Activated gamma-delta T cell (primary cell): Measurements from ENCODE around the gene PANK4.

Experiments used
- DNase-seq: peaks from one replicate; lab custom pipeline; 2025; lab: John Stamatoyannopoulos, UW

The PANK4 gene

DNA sequence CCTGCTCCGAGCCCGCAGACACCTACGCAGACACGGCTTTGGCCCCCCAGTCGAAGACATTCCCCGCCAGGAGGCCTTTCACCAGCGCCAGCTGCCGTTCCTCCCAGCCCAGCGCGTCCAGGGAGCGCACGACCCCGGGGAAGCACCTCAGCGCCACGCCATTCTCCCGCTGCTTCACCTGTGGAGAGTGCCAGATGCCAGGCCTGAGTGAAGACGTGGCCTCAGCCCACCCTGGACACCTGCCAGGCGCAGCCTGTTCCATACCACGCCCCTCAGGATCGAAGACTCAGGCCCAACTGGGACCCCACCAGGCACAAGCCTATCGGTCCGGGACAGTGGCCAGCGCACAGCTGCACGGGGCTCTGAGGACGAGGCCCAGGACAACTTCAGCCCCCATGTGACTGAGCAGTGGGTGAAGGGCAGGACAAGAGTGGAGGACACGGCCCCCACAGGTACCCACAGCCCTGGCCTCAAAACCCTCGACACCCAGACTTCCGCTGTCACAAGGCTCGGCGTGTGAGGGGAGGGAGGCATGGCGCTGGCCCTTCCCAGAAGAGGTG is 13.5 kb downstream of the PANK4 start:
- DNase-seq, result no peak

GRCh38 chr1:2510366-2511155 is 15.8 kb downstream of the PANK4 start:
- DNase-seq, result no peak

DNA sequence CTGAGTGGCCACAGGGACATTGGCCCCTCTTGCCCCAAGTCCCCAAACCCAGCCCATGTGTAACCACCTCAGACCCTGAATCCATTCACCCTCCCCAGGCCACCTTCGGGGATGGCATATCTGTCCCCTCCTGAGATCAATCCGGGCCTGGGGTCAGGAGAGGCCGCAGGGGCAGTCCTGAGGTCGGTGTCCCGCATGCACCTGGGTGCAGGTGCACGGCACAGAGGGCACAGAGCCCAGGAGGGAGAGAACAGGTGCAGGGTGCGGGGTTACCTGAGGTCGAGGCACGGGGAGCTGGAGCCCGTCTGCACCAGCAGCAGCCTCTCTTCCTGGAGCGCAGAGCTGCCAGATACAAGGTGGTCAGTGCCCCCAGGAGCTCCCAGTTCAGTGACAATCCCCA is 16.8 kb downstream of the PANK4 start:
- no peak for DNase-seq

- DNase-seq, result no peak
These were observed 17.6 kb downstream of the PANK4 start for GRCh38 chr1:2508751-2509150.

- DNase-seq, result no peak
These were observed 18.2 kb downstream of the PANK4 start for GRCh38 chr1:2508180-2508579.

- DNase-seq, result no peak
These were observed 18.6 kb downstream of the PANK4 start for GRCh38 chr1:2507744-2508155.

DNA sequence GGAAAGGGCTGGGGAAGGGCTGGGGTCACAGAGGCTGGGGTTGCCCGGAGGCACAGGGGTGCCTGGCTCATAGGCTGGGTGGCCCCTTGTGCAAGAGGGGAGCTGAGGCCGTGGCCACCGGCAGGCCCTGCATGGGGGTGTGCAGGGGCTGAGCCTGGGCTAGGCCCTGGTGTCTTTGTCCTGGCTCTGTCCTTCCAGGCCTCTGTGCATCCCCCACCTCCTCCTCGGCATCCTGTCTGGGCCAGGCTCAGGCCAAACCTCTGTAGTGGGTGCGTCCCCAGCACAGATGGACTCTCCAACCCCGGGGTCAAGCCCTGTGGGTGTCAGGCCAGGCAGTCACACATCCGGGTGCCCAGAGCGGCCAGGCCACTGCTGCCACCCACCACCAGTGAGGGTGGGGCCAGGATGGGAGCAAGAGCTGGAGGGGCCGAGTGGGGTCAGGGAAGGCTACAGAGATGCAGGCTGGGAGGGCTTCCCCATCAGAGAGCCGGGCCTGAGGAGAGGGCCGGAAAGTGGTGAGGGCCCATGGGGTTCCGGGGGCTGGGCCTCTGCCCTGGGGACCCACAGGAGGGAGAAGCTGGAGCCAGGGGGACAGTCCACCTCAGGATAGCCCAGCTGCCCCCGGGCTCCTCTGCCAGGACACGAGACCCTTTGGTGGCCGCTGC is 19.4 kb downstream of the PANK4 start:
- DNase-seq, result no peak

GRCh38 chr1:2506007-2506860 is 20.2 kb downstream of the PANK4 start:
- no peak for DNase-seq

DNA sequence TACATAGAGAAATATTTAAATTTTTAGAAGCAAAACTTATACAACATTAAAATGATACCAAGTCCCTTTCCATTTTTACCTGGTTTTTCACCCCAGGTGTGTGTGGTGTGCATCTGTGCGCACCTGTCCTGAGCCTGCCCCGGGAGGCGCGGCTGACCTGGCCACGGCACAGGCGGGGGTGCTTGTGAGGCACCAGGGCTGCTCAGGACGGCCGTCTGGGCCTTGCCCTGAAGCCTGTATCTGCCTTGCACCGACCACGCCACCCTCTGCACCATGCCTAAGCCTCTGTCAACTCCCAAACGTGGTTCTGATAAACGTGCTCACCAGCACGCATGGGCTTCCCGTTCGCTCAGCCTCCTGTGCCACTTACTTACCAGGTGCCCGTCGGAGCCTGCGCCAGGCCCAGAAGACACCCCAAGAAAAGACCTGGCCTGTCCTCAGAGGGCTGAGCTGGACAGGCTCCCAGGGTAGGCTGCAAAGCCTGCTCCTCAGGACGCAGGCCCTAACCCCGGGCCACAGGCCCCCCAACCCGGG is 20.9 kb downstream of the PANK4 start:
- no peak for DNase-seq

GRCh38 chr1:2504949-2505272 is 21.5 kb downstream of the PANK4 start:
- DNase-seq, result no peak

GRCh38 chr1:2504225-2504948 is 22.0 kb downstream of the PANK4 start:
- DNase-seq, result no peak

DNA sequence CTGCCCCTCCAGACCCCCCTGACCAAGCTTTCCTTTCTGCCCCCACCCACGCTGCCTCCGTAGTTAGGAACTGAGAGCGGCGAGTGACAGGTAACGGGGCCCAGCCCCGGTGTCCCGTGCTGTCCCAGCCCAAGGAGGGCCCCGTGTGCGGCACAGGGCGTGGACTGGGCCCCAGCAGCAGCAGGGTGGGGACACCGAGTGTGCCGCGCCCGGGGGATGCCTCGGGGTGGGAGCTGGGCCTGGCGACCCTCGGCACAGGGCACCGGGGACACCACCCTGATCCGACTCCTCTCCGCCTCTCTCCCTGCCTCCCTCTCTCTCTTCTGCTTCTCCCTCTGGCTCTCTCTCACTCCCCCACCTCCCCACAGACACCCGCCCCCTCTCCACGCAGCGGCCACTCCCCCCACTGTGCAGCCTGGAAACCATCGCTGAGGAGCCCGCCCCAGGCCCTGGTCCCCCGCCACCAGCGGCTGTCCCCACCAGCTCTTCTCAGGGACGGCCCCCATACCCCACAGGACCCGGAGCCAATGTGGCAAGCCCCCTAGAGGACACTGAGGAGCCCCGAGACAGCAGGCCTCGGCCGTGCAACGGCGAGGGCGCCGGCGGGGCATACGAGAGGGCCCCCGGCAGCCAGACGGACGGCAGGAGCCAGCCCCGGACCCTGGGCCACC is 22.7 kb downstream of the PANK4 start:
- no peak for DNase-seq

- no peak for DNase-seq
These were observed 23.5 kb downstream of the PANK4 start for GRCh38 chr1:2502661-2503553.

DNA sequence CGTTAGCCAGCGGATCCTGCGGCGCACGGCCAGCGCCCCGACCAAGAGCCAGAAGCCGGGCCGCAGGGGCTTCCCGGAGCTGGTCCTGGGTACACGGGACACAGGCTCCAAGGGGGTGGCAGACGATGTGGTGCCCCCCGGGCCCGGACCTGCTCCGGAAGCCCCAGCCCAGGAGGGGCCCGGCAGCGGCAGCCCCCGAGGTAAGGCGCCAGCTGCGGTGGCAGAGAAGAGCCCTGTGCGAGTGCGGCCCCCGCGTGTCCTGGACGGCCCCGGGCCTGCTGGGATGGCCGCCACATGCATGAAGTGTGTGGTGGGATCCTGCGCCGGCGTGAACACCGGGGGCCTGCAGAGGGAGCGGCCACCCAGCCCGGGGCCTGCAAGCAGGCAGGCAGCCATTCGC is 24.2 kb downstream of the PANK4 start:
- no peak for DNase-seq

- no peak for DNase-seq
These were observed 24.6 kb downstream of the PANK4 start for GRCh38 chr1:2501820-2502119.

GRCh38 chr1:2501041-2501819 is 25.2 kb downstream of the PANK4 start:
- DNase-seq, result no peak

DNA sequence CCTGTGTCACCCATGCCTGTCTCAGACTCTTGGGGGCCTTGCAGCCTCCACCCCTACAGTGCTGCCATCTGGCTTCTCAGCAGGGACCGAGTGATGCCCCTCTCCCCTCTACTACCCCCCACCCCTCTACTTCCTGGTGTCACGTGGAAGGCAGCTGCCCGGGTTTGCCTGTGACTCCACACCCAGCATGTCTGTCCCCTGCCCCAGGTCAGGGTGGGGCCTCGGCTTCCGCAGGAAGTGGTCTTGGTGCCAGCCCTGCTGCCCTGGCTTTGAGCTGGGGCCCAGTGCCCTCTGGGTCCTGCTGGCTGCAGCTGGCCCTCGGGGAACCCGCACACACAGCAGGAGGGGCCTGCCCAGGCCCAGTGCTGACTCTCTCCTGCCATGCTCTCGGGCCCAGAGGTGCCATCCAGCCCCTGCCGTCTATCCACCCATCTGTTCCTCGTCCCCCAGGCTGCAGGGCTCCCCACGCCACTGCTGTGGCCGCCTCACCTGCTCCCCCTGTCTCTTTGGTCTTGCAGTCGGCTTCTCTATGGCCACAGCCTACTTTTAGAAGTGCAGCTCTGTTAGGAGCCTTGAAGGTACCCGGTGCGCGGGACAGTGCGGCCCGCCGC is 26.3 kb downstream of the PANK4 start:
- DNase-seq, result no peak

DNA sequence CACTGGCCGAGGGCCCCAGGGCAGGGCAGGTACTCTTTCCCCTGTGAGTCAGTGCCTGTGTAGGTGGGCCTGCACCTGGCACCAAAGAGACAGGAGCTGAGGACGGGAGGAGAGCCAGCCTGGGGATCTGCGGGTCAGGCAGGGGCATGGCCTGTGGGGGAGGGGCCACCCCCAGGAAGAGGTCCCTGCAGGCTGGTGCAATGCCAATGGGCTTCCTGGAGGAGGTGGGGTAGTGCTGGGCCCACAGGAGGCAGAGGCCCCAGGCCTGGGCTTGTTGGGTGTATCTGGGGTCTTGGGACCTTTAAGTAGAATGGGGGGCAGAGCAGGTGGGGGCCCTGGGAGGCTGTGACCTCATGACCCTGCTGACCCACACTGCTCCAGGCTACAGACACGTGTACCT is 27.1 kb downstream of the PANK4 start:
- DNase-seq, result no peak

DNA sequence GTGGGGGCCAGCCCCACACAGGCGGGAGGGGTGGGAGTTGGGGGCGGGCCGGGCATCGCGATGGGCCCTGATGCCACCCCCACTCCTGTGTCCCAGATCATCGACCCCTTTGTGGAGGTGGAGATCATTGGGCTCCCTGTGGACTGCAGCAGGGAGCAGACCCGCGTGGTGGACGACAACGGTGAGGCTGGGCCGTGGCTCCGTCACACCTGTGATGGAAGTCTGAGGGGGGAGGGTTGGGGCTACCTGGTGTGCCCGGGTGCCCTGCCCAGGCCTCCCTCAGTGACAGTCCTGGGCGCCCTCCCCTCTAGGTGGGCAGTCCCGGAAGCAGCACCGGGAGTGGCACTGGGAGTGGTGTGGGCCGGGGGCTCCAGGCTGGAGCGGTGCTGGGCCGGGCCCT is 27.7 kb downstream of the PANK4 start:
- DNase-seq, result no peak
